Bronchial epithelial cell (primary cell): ENCODE data around the gene SMARCB1. TPM values are rescaled to one million over a fixed set of nuclear protein-coding genes. Genes with fewer than 3 reads are reported as not detected.

Experiments used
- DNase-seq: peaks from one replicate; pipeline ENCODE4 v3.0.0-alpha.2; 2010; ENCODE audit warnings: low read depth
- FAIRE-seq: peaks from 2 replicates; lab custom pipeline; 2011; peaks lifted over from hg19 to GRCh38; lab: Jason Lieb, UNC
- H3K27me3 ChIP-seq: 2 replicates; pipeline ENCODE4 v1.5.1; 2011; ENCODE audit warnings: low read length; ENCODE audit not compliant: control insufficient read depth, insufficient read depth
- H3K36me3 ChIP-seq: 2 replicates; pipeline ENCODE4 v1.5.1; 2011; ENCODE audit warnings: low read length; ENCODE audit not compliant: control insufficient read depth, insufficient read depth
- H3K4me3 ChIP-seq: 2 replicates; pipeline ENCODE4 v1.5.1; 2011; ENCODE audit warnings: mild to moderate bottlenecking, low read depth, low read length, control low read depth
- CTCF ChIP-seq: IDR thresholded peaks from 2 replicates; pipeline ENCODE4 v1.5.1; 2011; ENCODE audit warnings: mild to moderate bottlenecking, moderate library complexity, low read length, control low read depth, inconsistent platforms; ENCODE audit not compliant: insufficient read depth, severe bottlenecking
- total RNA-seq: library from RNA; depleted of rRNA; stranded (reverse); fragments of >200 nt; gene quantifications from 2 replicates; pipeline ENCODE4 v1.2.1, GENCODE V29; 2014

The SMARCB1 gene
- total RNA-seq, 1 donor from 2014 or later = 19.5 TPM

GRCh38 chr22:23868580-23868979 lies 81.8 kb downstream of the SMARCB1 start:
- TF ChIP-seq CTCF = no peak
- H3K4me3 ChIP-seq = no peak overlapping the region
- no peak for FAIRE-seq
- DNase-seq = no peak
- H3K36me3 ChIP-seq = no peaks in the 10 kb centered on the region
- no peaks in the 10 kb centered on the region for H3K27me3 ChIP-seq

GRCh38 chr22:23874871-23875270 lies 88.1 kb downstream of the SMARCB1 start:
- no peaks in the 10 kb centered on the region for H3K27me3 ChIP-seq
- no peak for DNase-seq
- no peak for TF ChIP-seq CTCF
- H3K4me3 ChIP-seq = no peak overlapping the region
- FAIRE-seq = no peak
- peaks cover 3% of the 10 kb centered on the region for H3K36me3 ChIP-seq

GRCh38 chr22:23875801-23876200 lies 89.0 kb downstream of the SMARCB1 start:
- DNase-seq = no peak
- no peak for TF ChIP-seq CTCF

GRCh38 chr22:23877566-23877965 lies 90.8 kb downstream of the SMARCB1 start:
- Histone ChIP-seq H3K4me3 (no peak overlapping the region), H3K27me3 (no peaks in the 10 kb centered on the region), H3K36me3 (peaks cover 3% of the 10 kb centered on the region)
- FAIRE-seq (peak; percentile 28), DNase-seq (no peak)
- no peak for TF ChIP-seq CTCF

More at GRCh38 chr22:23875801-23876200, 89.0 kb downstream of the SMARCB1 start:
- H3K36me3 ChIP-seq = peaks cover 3% of the 10 kb centered on the region
- H3K27me3 ChIP-seq = no peaks in the 10 kb centered on the region
- no peak overlapping the region for H3K4me3 ChIP-seq
- FAIRE-seq = peak; percentile 28

- TF ChIP-seq CTCF = no peak
- FAIRE-seq = no peak
- no peaks in the 10 kb centered on the region for H3K27me3 ChIP-seq
- no peak for DNase-seq
- no peak overlapping the region for H3K4me3 ChIP-seq
- H3K36me3 ChIP-seq = peaks cover 3% of the 10 kb centered on the region
These were observed 91.5 kb downstream of the SMARCB1 start for GRCh38 chr22:23878219-23878618.

- TF ChIP-seq CTCF = no peak
- no peak for FAIRE-seq
These were observed 95.6 kb downstream of the SMARCB1 start for GRCh38 chr22:23882370-23882769.

More at GRCh38 chr22:23882370-23882769, 95.6 kb downstream of the SMARCB1 start:
- no peak overlapping the region for H3K4me3 ChIP-seq
- DNase-seq = no peak
- H3K27me3 ChIP-seq = no peaks in the 10 kb centered on the region
- H3K36me3 ChIP-seq = no peaks in the 10 kb centered on the region
